Right forelimb (tissue), 1 donor: ENCODE results near the gene CSMD2.
"Not testable (repeated sequence)": the region's sequence is repeated elsewhere in the genome, so short reads cannot be mapped to it uniquely, and the experiment has no call there.

Source experiments
- DNase-seq: peaks from one replicate; pipeline ENCODE4 v3.0.0-alpha.2; 2018

Gene CSMD2

DNA sequence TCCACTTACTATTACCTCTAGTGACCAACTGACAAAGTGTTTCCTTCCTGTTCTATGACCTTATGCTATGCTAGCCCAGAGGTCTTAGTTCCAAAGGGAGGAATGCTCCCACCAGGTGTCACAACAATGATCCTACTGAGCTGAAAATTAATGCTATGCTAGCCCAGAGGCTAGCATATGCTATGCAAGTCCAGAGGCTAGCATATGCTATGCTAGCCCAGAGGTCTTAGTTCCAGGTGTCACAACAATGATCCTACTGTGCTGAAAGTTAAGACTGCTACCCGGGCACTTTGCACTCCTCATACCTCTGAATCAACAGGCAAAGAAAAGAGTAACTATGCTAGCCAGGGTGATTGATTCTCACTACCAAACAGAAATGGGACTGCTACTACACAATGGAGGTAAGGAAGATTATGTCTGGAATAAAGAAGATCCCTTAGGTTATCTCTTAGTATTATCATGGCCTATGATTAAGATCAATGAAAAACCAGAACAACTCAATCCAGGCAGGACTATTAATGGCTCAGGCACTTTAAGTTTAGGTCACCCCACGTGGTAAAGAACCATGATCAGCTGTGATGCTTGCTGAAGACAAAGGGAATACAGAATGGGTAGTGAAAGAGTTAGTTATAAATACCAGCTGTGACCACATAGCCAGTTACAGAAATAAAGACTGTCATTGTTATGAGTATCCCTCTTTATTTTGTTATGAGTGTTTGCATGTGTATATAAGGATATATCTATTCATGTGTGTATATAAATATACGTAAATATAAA is 114.1 kb downstream of the CSMD2 start:
- DNase-seq: no peak

DNA sequence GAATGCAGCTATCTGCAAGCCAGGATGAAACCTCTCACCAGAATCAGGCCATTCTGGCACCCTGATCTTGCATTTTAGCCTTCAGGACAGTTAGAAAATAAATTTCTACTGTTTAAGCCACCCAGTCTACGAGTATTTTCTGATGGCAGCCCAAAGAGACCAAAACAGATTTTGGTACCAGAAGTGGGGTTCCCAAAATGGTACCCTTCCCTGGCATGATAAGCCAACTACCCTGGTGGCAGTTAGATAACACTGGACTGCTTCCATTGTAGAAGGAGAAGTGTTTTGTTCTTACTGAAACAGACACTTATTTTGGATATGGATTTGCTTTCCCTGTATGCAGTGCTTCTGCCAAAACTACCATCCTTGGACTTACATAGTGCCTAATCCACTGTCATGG is 115.0 kb downstream of the CSMD2 start:
- no peak for DNase-seq

DNA sequence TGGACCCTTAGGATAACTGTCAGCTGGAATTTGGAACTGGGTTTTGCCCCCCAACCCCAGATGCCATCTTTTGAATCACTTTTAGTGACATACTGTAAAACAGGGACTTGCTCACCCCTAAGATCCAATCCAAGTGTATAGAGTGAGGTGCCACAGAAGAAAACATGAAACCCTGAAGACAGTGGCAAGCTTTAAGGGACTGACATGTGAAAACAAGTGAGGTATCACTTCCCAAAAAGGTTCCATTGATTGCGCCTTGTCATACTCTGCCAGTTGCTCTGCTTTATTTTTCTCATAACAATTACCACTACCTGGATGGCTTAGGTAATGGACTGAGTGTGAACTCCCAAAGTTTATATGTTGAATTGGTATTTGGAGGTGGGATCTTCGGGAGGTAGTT is 115.6 kb downstream of the CSMD2 start:
- no peak for DNase-seq

DNA sequence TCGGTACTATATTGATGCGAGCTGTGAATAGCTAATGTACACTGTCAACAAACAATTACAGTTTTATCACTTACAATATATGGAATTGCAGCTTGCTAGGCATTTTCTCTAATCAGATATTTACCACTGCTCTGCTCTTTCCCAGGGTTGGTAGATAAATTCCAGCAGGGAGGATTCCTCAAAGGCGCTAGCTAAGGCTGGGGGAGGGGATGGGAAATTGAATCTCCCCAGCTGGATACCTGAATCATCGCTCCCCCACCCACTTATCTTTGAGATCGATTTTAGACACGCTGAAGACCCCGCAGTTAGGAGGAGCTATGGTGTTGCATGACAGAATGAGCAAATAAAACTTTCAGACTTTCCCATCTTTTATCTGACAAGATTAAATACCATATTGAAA is 127.2 kb downstream of the CSMD2 start:
- DNase-seq: no peak

DNA sequence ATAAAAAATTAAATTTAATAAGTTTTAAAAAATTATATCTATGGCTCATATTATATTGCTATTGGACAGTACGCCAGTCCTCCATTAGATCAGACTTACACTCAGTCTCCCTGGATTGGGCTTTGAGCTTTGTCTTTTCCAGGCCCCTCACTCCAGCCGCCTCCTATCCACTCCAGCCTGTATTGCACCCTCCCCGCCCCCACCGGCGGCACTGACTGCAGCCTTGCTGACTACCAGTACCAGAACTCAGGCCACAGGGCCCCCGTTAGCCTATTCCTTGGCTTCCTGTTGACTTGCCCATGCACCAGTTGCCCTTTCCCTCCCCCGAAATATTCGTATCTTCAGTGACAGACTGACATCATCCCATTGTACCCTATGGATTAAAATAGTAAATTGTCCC is 127.9 kb downstream of the CSMD2 start:
- DNase-seq: no peak

DNA sequence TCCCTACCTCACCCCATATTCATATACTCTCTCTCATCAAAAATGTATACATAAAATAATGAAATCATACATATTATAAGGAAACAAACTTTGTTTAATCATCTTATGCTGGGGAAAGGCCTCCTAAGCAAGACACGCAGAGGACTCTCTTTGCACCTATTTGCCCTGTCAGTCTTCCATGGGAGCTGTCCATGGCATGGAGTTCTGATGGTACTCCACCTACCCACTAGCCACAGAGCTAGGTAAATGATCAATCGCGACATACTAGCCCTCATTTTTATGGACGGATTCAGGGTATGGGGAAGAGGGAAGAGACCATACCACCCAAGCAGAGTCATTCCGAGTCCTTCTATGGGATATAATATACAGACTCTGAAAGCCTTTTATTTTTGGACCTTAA is 131.0 kb downstream of the CSMD2 start:
- no peak for DNase-seq

DNA sequence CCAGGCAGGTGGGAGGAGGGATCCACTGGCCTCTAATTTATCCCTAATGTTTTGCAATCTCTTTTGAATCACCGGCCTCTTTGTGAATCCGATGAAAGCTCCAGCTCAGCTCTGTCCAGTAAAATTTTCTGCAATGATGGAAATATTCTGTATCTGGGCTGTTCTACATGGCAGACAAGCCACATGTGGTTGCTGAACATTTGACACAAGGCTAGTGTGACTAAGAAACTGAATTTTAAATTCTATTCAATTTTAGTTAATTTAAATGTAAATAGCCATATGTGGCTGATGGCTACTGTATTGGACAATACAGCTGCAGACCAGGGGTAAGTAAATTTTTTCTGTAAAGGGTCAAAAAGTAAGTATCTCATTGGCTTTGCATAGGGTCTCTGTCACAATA is 135.1 kb downstream of the CSMD2 start:
- no peak for DNase-seq

DNA sequence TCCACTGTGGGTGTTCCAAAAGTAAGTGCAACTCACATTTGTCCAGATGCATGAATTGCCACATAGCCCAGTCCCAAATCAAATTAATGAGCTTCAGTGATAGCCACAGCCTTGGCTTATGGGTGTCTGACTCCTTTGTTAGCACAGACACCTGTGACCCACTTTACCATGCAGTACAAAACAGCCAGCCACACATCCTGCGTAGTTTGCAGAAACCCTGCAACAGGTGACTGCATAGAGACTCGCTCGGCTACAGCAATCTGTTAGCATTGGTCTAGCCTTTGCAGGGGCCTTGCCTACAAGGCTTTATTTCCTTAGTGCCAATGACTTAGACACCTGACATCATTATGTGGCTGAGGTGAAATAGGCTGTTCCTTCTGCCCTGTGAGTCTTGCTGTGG is 135.5 kb downstream of the CSMD2 start:
- no peak for DNase-seq

DNA sequence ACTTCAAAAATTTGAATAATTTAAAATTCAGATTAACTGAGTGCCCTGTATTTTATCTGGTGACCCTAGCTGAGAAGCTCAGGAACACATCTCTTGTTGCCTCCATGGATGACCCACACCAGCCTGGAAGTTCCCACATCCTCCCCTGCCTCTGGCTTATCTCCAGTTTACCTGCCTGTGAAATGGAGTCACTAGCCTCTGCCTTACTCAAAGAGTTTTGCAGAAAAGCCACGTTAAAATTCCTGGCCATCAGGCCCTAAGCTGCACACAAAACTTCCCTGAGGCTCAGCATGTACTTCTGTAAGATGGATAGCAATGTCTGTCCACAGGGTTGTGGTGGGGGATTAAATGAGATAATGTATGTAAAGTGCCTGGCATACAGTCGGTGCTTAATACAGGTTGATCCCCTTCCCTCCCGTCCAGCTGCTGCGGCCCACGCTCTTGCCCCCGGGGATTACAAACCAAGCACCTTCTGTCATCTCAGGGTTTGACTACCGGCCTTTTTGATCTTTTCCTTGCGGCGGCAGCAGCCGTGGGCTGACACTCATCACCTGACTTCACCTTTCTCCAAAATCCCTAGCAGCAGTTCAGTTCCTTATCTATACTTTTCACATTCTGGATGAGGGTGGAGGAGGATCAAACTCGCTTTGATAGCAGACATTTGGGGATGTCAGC is 136.5 kb downstream of the CSMD2 start:
- DNase-seq: no peak

DNA sequence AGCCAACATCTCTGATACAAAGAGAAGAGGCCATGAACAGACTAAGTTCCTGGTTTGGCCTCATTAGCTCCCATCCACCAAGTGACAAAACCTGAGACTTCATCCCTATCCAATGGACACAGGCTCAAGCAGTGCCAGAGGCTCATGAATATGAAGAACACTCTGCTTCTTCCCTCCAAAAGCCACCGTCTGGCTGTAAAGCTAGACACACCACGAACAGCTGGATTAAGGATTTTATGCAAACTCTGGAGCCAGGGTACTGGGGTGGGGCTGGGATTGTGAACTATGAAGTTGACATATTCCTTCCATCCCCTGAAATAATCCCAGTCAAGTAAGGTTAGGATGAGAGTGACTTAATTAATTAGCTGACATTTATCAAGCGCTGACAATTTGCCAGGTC is 139.4 kb downstream of the CSMD2 start:
- no peak for DNase-seq

DNA sequence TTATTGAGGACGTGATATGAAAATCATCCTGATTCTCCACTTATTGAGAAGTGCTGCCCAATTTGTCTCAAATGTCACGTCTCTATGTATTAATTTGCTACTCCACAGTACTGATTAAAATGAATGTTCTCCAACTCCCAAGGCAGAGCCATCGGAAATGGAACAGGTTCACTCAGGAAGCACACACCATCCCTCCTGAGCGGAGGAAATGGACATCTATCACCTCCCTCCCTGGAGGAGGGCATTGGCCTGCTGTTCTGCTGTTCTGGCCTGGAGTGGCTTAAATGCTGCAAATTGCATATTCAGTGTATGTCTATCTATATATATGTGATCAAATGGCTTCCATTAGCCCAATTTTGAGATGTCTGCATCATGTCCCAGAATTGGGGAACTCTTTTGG is 140.5 kb downstream of the CSMD2 start:
- DNase-seq: no peak

DNA sequence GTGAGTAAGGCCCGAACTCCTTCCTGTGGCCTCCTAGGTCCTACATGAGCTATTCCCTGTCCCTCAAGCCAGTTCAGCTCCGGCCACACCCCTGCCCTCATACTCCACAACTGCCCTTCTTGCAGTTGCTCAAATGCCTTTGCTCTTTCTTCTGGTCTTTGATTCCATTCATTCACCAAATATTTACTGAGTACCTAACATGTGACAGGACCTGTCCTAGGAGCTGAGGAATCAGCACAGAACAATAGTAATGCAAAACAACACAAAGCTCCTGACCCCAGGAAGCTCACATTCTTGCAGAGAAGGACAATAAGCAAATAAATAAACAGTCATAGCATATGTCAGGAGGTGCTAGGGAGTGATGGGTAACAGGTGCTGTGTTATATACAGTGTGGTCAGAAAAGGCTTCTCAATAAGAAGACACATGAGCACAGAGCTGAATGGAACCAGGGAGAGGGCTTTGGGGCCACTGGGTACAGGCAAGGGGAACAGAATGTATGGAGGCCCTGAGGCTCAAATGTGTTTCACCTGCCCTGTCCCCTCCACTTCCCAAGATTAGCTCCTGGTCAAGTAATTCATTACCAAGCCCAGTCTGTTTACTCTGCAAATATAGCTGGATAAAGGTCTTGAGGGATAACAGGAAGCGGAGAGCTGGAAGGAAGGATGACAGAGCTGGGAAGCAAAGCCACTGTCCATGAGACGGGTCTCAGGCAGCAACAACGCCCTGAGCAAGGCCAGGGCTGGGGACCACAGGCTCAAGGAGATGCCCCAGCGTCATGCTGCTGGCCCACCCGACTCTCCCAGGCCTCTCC is 145.1 kb downstream of the CSMD2 start:
- no peak for DNase-seq

DNA sequence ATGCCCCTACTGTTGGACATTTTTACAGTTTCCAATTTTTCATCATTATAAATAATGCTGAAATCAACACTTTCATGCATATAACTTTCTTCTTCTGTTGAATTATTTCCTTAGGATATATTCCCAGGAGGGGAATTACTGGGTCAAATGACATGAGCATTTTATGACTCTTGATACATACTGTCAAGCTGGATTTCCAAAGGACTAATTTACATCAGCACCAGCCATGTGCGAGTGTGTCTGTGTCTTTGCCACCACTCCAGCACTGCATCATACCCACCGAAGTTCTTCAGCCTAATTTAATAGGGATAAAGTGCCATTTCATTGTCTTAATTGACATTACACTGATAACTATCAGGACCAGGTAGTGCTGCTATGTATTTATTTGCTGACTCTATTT is 146.7 kb downstream of the CSMD2 start:
- DNase-seq: no peak

DNA sequence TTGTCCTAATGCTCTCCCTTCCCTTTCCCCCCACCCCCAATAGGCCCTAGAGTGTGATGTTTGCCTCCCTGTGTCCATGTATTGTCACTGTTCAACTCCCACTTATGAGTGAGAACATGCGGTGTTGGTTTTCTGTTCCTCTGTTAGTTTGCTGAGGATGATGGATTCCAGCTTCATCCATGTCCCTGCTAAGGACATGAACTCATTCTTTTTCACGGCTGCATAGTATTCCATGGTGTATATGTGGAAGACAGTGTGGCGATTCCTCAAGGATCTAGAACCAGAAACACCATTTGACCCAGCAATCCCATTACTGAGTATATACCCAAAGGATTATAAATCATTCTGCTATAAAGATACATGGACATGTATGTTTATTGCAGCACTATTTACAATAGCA is 148.7 kb downstream of the CSMD2 start:
- not testable (repeated sequence) for DNase-seq

DNA sequence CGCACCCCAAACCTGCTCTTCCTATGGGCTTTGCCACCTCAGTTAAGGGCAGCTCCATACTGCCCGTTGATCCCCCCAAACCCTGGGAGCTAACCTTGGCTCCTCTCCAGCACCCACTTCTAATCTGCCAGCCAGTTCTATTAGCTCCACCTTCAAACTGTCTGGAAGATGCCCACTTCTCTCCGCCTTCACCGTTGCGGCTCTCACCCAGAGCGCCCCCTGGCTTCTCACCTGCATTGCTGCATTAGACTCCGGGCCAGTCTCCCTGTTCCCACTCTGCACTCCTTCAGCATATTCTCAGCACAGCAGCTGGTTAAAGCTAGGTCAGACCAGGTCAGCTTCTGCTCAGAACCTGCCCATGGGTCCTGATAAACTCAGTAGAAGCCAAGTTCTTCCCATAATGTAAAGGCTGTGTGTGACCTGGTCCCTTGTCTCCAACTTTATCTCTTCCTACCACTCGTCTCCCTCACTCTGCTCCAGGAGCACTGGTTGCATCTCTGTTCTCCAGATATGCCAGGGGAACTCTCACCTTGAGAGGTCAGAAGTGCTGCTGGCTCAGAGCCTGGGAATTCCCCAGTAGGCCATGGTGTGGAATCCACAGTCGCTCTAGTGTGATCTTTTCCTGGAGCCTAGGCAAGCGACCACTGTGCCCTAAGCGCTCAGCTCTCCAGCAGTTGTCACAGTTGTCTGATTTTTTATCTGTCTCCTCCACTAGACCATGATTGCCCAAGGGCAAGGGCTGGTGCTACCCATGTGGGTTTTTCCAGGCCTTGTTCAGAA is 150.9 kb downstream of the CSMD2 start:
- DNase-seq: no peak

DNA sequence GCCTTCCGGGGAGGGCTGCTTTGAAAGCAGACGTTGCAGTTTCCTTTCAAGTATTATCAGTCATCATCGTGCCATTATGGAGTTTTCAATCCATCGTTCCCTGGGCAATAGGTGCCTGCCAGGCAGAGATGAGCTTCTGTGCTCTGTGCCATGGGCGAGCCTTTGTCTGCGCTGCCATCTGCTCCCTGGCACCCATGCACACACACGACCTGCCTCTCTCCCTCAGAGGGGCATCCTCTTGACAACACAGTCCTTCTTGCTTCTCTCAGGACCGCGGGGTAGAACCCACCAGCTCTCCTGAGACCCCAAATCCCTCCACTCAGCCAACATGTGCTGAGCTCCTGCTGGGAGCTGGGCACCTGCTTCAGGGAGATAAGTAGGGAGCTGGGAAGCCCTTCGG is 151.9 kb downstream of the CSMD2 start:
- DNase-seq: no peak

DNA sequence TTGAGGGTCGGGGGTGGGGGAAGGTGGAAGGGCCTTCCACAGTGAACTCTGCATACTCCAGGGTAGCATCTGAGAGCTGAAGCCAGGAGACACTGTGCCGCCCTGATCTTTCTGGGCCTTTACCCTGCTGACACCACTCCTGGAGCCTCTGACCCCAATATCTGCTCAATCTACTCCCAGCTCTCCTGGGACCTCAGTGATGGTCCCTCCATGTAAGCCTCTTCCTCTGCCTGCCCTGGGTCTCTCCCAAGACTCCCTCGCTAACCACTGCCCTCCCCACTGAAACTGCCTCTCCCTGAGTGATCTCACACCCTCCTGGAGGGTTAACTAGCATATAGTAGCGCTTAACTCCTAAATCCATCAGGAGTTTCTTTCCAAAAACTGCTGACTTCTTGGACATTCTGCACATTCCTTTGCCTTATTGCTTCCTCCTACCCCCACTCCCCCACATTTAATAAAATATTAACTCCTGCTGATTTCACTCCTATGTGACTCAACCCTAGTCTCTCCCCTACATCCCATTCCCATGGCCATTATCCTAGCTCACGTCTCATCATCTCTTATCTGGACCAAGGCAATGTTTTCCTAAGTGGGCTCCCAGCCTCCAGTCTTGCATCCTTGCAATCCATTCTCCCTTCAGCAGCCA is 155.6 kb downstream of the CSMD2 start:
- no peak for DNase-seq

DNA sequence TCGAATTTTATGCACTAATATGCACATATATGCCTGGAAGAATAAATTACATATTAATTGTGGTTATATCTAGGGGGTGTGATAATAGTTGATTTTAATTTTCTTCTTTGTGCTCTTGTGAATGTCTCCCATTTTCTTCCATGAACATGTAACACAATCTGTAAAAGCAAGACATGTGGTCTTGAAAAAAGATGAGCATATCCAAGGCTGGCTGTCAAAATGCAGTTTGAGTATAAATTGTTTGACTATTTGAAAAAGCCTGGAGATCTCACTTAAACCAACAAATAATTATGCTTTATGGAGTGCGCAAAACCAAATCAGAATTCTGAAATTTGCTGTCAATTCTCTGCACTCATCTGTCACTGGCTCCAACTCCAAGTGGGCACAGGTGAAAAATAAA is 157.3 kb downstream of the CSMD2 start:
- DNase-seq: no peak

DNA sequence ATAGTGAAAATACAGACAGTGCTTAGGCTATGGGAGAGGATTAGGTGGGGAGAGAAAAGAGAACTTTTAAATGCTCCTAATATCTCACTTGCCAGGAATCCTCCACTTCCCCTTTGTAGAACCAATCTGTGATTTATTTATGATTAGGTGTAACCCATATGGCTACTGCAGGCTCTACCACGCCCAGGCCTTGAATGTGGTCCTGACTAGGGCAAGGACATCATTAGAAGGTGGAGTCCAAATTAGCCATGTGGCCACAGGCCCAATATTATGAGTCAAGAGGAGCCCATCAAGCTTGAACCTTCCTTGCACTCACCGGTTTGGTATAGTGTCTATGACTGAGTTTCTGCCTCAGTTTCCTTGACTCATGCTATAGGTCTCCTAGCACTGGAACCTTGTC is 159.7 kb downstream of the CSMD2 start:
- no peak for DNase-seq

DNA sequence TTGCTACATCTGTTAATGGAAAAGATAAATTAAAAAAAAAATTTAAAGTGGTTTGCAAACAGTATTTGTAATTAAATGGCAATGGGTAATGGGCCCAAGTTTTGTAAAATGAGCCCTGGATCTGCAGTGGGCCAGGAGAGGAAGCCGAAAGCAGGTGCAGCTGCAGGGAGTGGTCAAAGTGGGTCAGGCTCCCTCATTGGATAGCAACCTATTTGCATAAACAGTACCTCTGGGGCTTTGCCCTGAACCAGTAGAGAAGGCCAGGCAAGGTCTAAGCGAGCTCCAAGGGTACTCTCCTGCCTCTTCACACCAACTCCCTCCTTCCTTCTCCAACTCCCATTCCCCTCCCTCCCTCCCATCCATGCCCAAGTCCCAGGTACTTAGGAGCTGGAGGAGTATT is 162.2 kb downstream of the CSMD2 start:
- DNase-seq: no peak

DNA sequence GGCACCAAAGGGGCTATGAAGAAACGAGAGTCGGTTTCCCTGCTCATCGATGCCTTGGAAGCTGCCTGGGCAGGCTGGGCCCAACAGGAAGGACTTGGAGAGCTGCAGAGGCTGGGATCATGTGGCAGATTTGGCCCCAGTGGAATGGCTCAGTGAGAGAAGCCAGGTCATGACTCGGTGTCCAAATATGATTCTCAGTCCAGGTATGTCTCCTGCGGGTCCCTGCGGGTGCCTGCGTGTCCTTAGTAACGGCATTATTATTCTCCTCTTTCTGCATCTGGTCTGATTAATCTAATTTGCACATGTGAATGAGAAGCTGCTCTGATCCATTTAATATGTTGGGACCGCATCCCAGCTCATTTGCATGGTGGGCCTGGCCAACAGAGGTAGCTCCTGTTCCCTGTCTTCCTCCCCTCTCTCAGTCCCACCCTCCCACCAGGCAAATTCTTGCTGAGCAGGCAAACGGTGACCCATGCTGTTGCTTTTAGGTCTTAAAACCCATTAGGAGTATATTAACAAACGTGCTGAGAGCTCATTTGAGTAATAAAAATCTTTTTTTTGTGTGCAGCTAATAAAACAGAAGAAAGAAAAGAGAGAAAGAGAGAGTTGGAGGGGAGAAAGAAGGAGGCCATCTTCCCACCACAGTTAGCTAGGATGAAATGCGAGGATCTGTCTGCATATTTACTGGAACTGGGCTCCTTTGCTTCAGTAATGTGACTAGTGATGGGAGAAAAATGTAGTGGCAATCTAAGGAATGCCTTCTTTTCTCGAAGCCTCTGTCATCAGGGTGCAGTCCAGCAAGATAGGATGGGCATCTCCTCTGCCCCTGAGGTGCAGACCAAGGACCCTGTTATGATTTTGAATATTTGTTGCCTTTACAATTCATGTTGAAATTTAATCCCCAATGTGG is 167.6 kb downstream of the CSMD2 start:
- no peak for DNase-seq

DNA sequence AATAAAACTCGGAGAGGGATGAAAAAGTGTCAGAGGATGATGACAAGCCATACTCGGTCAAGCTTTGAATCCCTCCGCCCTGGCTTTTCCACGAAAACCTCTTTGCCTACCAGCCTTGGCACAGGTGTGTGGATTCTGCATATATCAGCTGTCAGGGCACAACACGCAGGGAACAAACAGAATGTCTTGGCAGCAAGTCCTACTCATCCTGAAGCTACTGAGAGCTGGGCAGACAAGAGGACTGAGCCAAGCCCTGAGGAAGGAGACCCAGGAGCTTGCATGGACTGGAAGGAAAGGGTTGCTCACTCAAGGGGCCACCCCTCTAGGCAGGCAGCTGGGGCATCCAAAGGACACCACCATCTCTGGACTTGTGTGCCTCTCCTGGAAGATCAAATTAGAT is 168.7 kb downstream of the CSMD2 start:
- DNase-seq: no peak
